D721Med (cell line): Measurements from ENCODE around the gene NEMP2.

Experiments
- DNase-seq: peaks from one replicate; pipeline ENCODE4 v3.0.0; 2011; ENCODE audit warnings: low spot score; ENCODE audit not compliant: insufficient read length
- FAIRE-seq: peaks from 2 replicates; lab custom pipeline; 2011; peaks lifted over from hg19 to GRCh38; lab: Jason Lieb, UNC
- CTCF ChIP-seq: IDR thresholded peaks from 2 replicates; pipeline ENCODE4 v1.5.1; 2012; ENCODE audit warnings: mild to moderate bottlenecking, control low read depth; ENCODE audit not compliant: insufficient read depth; ENCODE audit errors: missing control alignments

Gene NEMP2

GRCh38 chr2:190465060-190465459 lies 69.5 kb downstream of the NEMP2 start:
- no peak for DNase-seq
- TF ChIP-seq CTCF, result no peak
- FAIRE-seq, result no peak

GRCh38 chr2:190462611-190463010 lies 71.9 kb downstream of the NEMP2 start:
- FAIRE-seq (no peak), DNase-seq (no peak)
- no peak for TF ChIP-seq CTCF

GRCh38 chr2:190462181-190462580 lies 72.3 kb downstream of the NEMP2 start:
- TF ChIP-seq CTCF, result no peak
- FAIRE-seq (no peak), DNase-seq (no peak)

DNA sequence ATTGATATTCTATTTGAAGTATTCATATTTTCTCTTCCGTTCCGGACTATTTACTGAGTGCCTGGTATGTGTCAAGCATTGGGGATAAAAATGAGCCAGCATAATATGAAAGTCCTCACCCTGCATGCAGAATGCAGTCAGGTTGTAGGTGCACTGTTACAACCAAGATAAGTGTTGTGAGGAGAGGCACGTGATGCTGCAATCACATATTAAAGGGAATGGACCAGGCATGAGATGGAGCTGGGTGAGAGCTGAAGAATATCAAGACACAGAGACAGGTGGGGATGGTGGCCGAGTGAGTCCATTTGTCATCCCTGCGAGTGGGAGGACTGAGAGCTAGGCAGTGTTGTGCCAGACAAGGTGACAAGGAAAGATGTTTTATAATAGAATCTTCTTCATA lies 74.0 kb downstream of the NEMP2 start:
- no peak for TF ChIP-seq CTCF
- no peak for FAIRE-seq
- no peak for DNase-seq

GRCh38 chr2:190459881-190460280 lies 74.6 kb downstream of the NEMP2 start:
- FAIRE-seq (no peak), DNase-seq (no peak)
- no peak for TF ChIP-seq CTCF

GRCh38 chr2:190458352-190459107 lies 76.0 kb downstream of the NEMP2 start:
- FAIRE-seq (no peak), DNase-seq (no peak)
- no peak for TF ChIP-seq CTCF

DNA sequence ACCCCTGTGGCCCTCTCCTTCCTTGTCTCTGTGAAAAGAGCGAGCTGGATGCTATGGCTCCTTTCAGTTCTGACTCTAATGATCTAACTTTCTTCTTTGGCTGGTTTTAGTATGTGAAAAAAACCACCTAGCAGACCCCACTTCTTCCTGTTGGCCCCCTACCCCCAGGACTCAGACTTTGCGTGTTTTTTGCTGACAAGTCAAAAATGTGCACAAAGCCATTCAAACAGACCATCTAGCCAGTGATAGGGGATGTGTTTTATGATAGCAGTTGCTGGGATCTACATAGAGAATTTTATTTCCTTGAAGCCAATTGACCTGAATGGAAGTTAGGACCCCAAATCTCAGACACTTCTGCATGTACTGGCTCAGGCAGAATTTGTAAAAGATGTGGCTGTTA lies 77.3 kb downstream of the NEMP2 start:
- TF ChIP-seq CTCF, result no peak
- no peak for DNase-seq
- FAIRE-seq, result no peak
